ENCODE measurements around the gene SLC34A3. TPM values are rescaled to one million over a fixed set of nuclear protein-coding genes. Genes with fewer than 3 reads are reported as not detected.

The SLC34A3 gene
- total RNA-seq, 1 donor from 2014 or later: not detected

- peaks cover 10% of the 10 kb centered on the region for H3K36me3 Mint-ChIP-seq (ENCODE audit: unreplicated experiment)
- no peak for DNase-seq (ENCODE audit: extremely low spot score, unreplicated experiment)
- H3K9me3 Mint-ChIP-seq (ENCODE audit: unreplicated experiment): no peaks in the 10 kb centered on the region
- TF ChIP-seq CTCF (IDR thresholded peaks at IDR 0.05): no peak
- peak overlapping the region; percentile 91 for H3K4me3 Mint-ChIP-seq (ENCODE audit: unreplicated experiment)
- H3K27ac Mint-ChIP-seq (ENCODE audit: unreplicated experiment): peak overlapping the region; percentile 95
- peaks cover 35% of the 10 kb centered on the region for H3K4me1 Mint-ChIP-seq (ENCODE audit: unreplicated experiment)
- no peaks in the 10 kb centered on the region for H3K27me3 Mint-ChIP-seq (ENCODE audit: unreplicated experiment)
Observed at GRCh38 chr9:137189297-137190295, 41.1 kb upstream of the SLC34A3 start.

- DNase-seq (ENCODE audit: extremely low spot score, unreplicated experiment): no peak
- H3K9me3 Mint-ChIP-seq (ENCODE audit: unreplicated experiment): no peaks in the 10 kb centered on the region
- peaks cover 38% of the 10 kb centered on the region for H3K4me1 Mint-ChIP-seq (ENCODE audit: unreplicated experiment)
- no peaks in the 10 kb centered on the region for H3K27me3 Mint-ChIP-seq (ENCODE audit: unreplicated experiment)
- peak overlapping the region; percentile 69 for H3K27ac Mint-ChIP-seq (ENCODE audit: unreplicated experiment)
- peaks cover 10% of the 10 kb centered on the region for H3K36me3 Mint-ChIP-seq (ENCODE audit: unreplicated experiment)
- TF ChIP-seq CTCF (IDR thresholded peaks at IDR 0.05): no peak
- H3K4me3 Mint-ChIP-seq (ENCODE audit: unreplicated experiment): peak overlapping the region; percentile 91
Observed at GRCh38 chr9:137190315-137190856, 40.3 kb upstream of the SLC34A3 start.

- H3K27me3 Mint-ChIP-seq (ENCODE audit: unreplicated experiment): no peaks in the 10 kb centered on the region
- TF ChIP-seq CTCF (IDR thresholded peaks at IDR 0.05): no peak
- H3K36me3 Mint-ChIP-seq (ENCODE audit: unreplicated experiment): peaks cover 10% of the 10 kb centered on the region
- H3K9me3 Mint-ChIP-seq (ENCODE audit: unreplicated experiment): no peaks in the 10 kb centered on the region
- DNase-seq (ENCODE audit: extremely low spot score, unreplicated experiment): no peak
- H3K27ac Mint-ChIP-seq (ENCODE audit: unreplicated experiment): no peak overlapping the region
- H3K4me1 Mint-ChIP-seq (ENCODE audit: unreplicated experiment): peaks cover 37% of the 10 kb centered on the region
- peak overlapping the region; percentile 55 for H3K4me3 Mint-ChIP-seq (ENCODE audit: unreplicated experiment)
Observed at GRCh38 chr9:137191245-137191644, 39.5 kb upstream of the SLC34A3 start.

GRCh38 chr9:137191691-137192447 lies 38.8 kb upstream of the SLC34A3 start:
- Mint-ChIP-seq H3K4me3 (ENCODE audit: unreplicated experiment) (no peak overlapping the region), H3K27me3 (ENCODE audit: unreplicated experiment) (no peaks in the 10 kb centered on the region), H3K36me3 (ENCODE audit: unreplicated experiment) (peaks cover 10% of the 10 kb centered on the region), H3K4me1 (ENCODE audit: unreplicated experiment) (peaks cover 30% of the 10 kb centered on the region), H3K9me3 (ENCODE audit: unreplicated experiment) (no peaks in the 10 kb centered on the region), H3K27ac (ENCODE audit: unreplicated experiment) (no peak overlapping the region)
- DNase-seq (ENCODE audit: extremely low spot score, unreplicated experiment): no peak
- no peak for TF ChIP-seq CTCF (IDR thresholded peaks at IDR 0.05)

Data from osteocyte (in vitro differentiated cells).